MCF 10A (cell line): Measurements from ENCODE around the gene C4A. TPM values are rescaled to one million over a fixed set of nuclear protein-coding genes. Genes with fewer than 3 reads are reported as not detected.

Experiments
- BruUV-seq: library from RNA; stranded (reverse); fragments of 400-500 nt; replicated peaks from 2 replicates; lab custom pipeline; 2021; lab: Mats Ljungman, UMichigan
- CTCF ChIA-PET: fragments of 300-600 bp; sonication (Branson Sonifier 250); formaldehyde crosslinking; extraction: SDS; loops from one replicate; lab custom pipeline; 2021; ENCODE audit warnings: antibody characterized with exemption, inconsistent platforms; lab: Yijun Ruan, JAX
- POLR2A ChIA-PET: fragments of 300-600, 350-650 bp; sonication (Branson Sonifier 250); formaldehyde crosslinking; extraction: SDS; loops from one replicate; lab custom pipeline; 2020; ENCODE audit warnings: antibody characterized with exemption, inconsistent platforms; lab: Yijun Ruan, JAX
- DNase-seq: peaks from one replicate; pipeline ENCODE4 v3.0.0-alpha.2; 2018; ENCODE audit not compliant: unreplicated experiment
- H3K27ac Mint-ChIP-seq: one replicate; pipeline ENCODE4 v1.8.0; 2022; ENCODE audit warnings: mild to moderate bottlenecking, low read depth, mixed read lengths; ENCODE audit not compliant: unreplicated experiment
- H3K27me3 Mint-ChIP-seq: one replicate; pipeline ENCODE4 v1.8.0; 2022; ENCODE audit warnings: mixed read lengths; ENCODE audit not compliant: insufficient read depth, unreplicated experiment
- H3K36me3 Mint-ChIP-seq: one replicate; pipeline ENCODE4 v1.8.0; 2022; ENCODE audit warnings: mild to moderate bottlenecking, moderate library complexity, mixed read lengths; ENCODE audit not compliant: insufficient read depth, unreplicated experiment
- H3K4me1 Mint-ChIP-seq: one replicate; pipeline ENCODE4 v1.8.0; 2022; ENCODE audit warnings: mixed read lengths; ENCODE audit not compliant: insufficient read depth, unreplicated experiment
- H3K4me3 Mint-ChIP-seq: one replicate; pipeline ENCODE4 v1.8.0; 2022; ENCODE audit warnings: mild to moderate bottlenecking, moderate library complexity, mixed read lengths; ENCODE audit not compliant: unreplicated experiment
- H3K9me3 Mint-ChIP-seq: one replicate; pipeline ENCODE4 v1.8.0; 2022; ENCODE audit warnings: mixed read lengths; ENCODE audit not compliant: unreplicated experiment
- CTCF ChIP-seq: fragments of 200-600 bp; IDR thresholded peaks from one replicate; pipeline ENCODE4 v1.8.0; 2022; ENCODE audit warnings: antibody characterized with exemption, mild to moderate bottlenecking; ENCODE audit not compliant: unreplicated experiment
- intact Hi-C: fragments of 100-400 bp; cut with micrococcal nuclease; formaldehyde crosslinking; loops from 2 replicates; pipeline ENCODE4 v1.14.1; 2022
- total RNA-seq: library from RNA; stranded (reverse); gene quantifications from 2 replicates; pipeline ENCODE4 v1.2.3, GENCODE V29; 2022

The C4A gene
- total RNA-seq, 1 experiment from 2014 or later: 7.7 TPM

- ChIA-PET CTCF (interaction anchor here (0.6 to 1.5 kb wide), 5 partner anchors 9 to 1604 kb away, joined by 3 to 4 read pairs (median 3); no protein-coding TSS in a partner anchor), POLR2A (interaction anchor here (0.6 to 6.9 kb wide), 21 partner anchors 9 to 429 kb away, joined by 3 to 109 read pairs (median 5); partner anchors contain the start of genes AGPAT1, ATF6B, C6orf47 and CFB)
- DNase-seq: peak; percentile 23
- H3K4me3 Mint-ChIP-seq: peak overlapping the region; percentile 80
- H3K4me1 Mint-ChIP-seq: peaks cover 21% of the 10 kb centered on the region
- H3K27ac Mint-ChIP-seq: peak overlapping the region; percentile 100
- H3K36me3 Mint-ChIP-seq: peaks cover 81% of the 10 kb centered on the region
- H3K9me3 Mint-ChIP-seq: no peaks in the 10 kb centered on the region
- no TSS peak for BruUV-seq
- intact Hi-C loops: loop anchor here (1.0 to 10.0 kb wide), 2 partner anchors 11 to 184 kb away; partner anchors contain the start of genes PPT2, PRRT1 and SKIC2
- no peaks in the 10 kb centered on the region for H3K27me3 Mint-ChIP-seq
- TF ChIP-seq CTCF: no peak
Observed at GRCh38 chr6:31970604-31971271, 11.1 kb upstream of the C4A start.

- ChIA-PET CTCF (interaction anchor here (0.6 to 1.5 kb wide), 4 partner anchors 19 to 779 kb away, joined by 3 to 5 read pairs (median 4); no protein-coding TSS in a partner anchor), POLR2A (interaction anchor here (0.5 to 6.9 kb wide), 38 partner anchors 9 to 1328 kb away, joined by 3 to 109 read pairs (median 5); partner anchors contain the start of genes AGPAT1, ATF6B, BAG6 and C6orf47)
- Mint-ChIP-seq H3K36me3 (peaks cover 75% of the 10 kb centered on the region), H3K4me1 (peaks cover 21% of the 10 kb centered on the region), H3K27ac (peak overlapping the region; percentile 100), H3K27me3 (no peaks in the 10 kb centered on the region), H3K4me3 (peak overlapping the region; percentile 80), H3K9me3 (no peaks in the 10 kb centered on the region)
- BruUV-seq: TSS peak; percentile 78
- TF ChIP-seq CTCF: no peak
- no peak for DNase-seq
- intact Hi-C loops: loop anchor here (1.0 to 10.0 kb wide), 2 partner anchors 12 to 183 kb away; partner anchors contain the start of genes PPT2, PRRT1 and SKIC2
Observed at GRCh38 chr6:31971279-31971992, 10.4 kb upstream of the C4A start.

GRCh38 chr6:31971993-31972708, 9.7 kb upstream of the C4A start, which contains the start of gene DXO:
DXO (minus strand) TSS chr6:31972138; CDS start chr6:31971675, 463 bp downstream.
- no peak for TF ChIP-seq CTCF
- ChIA-PET POLR2A (interaction anchor here (0.5 to 6.9 kb wide), 42 partner anchors 9 to 1327 kb away, joined by 3 to 109 read pairs (median 5); partner anchors contain the start of genes AGPAT1, ATF6B, BAG6 and C6orf47), CTCF (interaction anchor here (0.6 kb wide), 3 partner anchors 19 to 780 kb away, joined by 3 to 5 read pairs (median 3); no protein-coding TSS in a partner anchor)
- H3K9me3 Mint-ChIP-seq: no peaks in the 10 kb centered on the region
- peak within 1 kb of the TSS; percentile 100 for H3K27ac Mint-ChIP-seq
- H3K4me1 Mint-ChIP-seq: peaks cover 21% of the 10 kb centered on the region
- no TSS peak for BruUV-seq
- intact Hi-C loops: loop anchor here (1.0 to 10.0 kb wide), 2 partner anchors 13 to 183 kb away; partner anchors contain the start of genes PPT2, PRRT1 and SKIC2
- no peaks in the 10 kb centered on the region for H3K27me3 Mint-ChIP-seq
- peak within 1 kb of the TSS; percentile 80 for H3K4me3 Mint-ChIP-seq
- H3K36me3 Mint-ChIP-seq: peaks cover 72% of the 10 kb centered on the region
- peak; percentile 98 for DNase-seq
